Activated naive CD4-positive, alpha-beta T cell treated with Interleukin-2 at 50 U/mL for 16 hours (primary cell): ENCODE results near the gene CRABP1.

ENCODE experiments used
- DNase-seq: peaks from one replicate; pipeline ENCODE4 v3.0.0-alpha.2; 2020

The CRABP1 gene

DNA sequence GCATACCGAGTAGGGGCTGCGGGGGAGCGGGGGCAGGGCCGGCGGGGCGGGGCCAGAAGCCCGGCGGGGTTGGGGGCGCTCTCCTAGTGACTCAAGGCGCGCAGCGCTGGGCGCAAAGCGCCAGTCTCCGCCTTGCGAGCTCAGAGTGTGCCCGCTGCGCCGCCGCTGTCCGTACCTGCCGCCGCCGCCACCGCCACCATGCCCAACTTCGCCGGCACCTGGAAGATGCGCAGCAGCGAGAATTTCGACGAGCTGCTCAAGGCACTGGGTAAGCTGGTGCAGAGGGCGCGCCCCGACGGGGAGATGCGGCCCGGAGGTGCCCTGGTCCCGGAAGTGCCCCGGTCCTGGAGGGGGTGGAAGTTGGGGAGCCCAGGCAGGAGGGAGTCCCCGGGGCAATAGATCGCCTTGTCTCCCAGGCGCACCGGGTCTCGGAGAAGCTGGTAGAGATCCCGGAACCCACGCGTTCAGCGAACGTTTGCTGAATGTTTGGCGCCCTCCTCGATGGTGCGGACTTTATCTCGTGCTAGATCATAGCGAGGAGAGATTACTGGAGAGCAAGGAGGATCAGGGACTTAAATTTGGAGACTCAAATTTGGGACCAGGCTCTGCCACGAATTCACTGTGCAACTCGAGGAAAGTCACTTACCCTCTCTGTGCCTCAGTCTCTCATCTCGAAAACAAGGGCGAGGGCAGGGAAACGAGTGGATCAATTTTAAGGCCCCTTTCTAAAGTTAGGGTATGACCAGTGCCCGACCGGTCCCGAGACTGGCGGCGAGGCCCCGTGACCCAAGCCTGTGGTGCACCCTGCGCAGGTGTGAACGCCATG, at the start of gene CRABP1:
TSS of gene CRABP1 (plus strand) at position 123 of the 826 bp plus-strand sequence. CDS start at position 199, 76 bp downstream.
- no peak for DNase-seq

DNA sequence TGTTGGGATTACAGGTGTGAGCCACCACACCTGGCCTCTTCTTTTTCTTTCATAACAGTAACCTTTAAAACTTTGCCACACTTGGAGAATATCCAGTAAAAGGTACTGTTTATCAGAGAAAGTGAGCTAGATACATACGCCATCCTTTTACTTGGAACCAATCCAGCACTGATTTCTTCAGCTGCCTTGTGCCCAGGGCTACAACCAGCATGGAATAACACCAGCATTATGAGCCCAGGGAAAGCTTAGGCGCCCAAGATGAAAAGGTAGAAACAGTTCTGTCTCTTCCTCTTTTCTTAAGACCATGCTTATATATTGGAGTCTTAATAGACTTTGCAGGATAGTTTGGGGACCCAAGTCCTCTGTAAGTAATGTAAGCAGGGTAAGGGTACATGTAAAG, 49.1 kb upstream of the CRABP1 start:
- no peak for DNase-seq

DNA sequence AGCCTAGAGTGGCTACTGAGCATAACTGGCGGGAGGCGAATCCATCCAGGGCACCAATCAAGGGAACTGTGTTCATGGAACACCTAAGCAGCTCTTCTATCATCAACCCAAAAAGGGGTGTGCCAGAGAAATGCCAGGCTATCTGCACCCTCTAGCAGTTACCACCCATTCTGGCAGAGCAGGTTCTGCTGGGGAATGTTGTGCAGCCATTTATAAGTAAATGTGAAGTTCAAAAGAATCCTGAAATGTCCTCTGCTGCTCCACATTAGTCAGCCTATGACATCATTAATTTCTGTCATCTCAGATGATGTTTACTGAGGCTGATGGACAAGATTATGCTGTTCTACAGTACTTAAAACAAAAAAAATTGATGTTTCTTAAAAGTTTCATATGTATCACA, 48.5 kb upstream of the CRABP1 start:
- DNase-seq: no peak

DNA sequence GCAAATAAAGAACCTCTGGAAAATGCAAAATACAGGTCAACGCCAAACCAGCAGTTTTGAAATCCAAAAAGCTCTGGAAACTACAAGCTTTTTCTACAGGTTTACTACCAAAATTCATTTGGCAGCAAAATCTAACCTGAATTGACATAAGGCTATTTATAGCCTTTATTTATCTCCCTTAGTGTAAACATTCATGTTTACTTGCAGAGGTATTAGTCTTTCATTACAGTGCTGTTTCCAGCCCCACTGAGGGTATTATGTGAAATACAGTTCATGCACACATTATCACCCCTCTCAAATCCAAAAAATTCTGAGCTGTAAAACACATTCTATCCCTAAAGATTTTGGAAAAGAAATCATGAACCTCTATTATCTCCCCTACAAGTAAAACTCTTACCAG, 47.9 kb upstream of the CRABP1 start:
- DNase-seq: no peak

DNA sequence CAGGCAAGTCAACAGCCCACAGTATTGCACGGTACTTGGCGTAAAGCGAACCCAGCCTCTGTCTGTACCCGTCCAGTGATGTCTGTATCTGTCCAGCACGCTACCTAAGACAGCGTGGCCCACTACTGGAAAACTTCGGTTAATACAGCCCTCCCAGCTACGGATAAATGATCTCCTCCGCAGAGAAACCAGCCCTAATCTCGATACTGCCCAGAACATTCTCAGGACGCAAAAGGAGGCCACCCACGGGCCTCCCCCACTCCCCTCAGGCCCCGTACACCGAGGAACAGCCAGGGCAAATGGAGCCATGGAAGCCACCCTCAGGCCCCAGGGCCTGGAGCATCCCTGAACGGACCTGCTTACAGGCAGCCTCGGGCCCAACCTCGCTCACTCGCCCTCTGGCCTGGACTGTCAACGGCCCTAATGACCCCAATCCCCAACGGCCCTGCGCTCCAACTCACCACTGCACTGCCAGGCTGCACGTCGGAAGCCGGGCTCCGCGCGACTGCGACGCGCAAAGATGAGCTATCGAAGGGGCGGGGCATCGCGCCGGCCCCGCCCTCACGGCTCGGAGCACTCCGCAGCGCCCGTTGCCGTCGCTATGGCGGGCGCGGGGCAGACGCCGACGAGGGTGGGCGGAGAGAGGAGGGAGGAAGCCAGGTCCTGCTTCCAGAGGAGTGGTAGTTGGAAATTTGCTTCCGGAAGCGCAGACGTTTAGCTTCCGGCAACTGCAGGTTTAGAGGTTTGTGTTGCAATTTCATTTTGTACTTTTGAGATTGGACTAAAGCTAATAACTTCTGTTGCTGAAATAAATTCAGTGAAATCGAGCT, 40.8 kb upstream of the CRABP1 start, which contains the start of gene SKIC8:
TSS of gene SKIC8 (minus strand) at position 509 of the 830 bp plus-strand sequence. CDS start 3,923 bp downstream, outside the sequence.
- peak; percentile 91 for DNase-seq

DNA sequence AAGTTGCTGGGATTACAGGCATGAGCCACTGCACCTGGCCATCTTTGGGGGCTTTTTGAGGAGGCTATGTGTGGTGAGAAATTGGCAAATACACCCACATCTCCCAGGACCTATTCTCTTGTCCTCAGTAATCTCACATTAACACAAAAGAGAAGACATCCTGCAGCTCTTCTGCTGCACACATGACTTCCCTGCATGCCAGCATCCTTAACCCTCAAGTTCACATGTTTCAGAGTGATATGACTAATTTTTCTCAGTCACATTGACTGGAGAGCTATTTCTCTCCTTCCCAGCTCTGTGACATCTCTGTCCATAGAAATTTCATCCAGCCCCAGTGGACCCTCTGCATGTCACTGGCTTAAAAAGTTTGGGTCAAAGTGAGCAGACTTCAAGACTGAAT, 38.8 kb upstream of the CRABP1 start:
- no peak for DNase-seq

DNA sequence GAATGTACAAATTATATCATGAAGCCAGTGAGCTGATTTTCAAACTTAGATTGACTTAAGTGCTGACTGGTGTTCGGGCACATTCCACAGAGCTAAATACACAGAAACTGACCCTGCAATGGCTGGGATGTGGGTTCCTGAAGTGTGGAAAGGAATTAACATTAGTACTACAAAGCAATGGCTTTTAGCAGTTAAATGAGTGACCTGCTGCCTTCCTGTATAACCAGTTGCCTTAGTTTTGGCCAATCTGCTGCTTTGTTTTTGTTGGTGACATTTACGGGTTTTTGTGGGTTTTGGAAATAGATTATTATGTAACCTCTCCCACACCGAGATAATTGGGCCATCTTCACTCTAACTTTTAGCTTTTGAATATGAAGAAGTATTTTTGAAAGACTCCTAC, 38.3 kb upstream of the CRABP1 start:
- DNase-seq: no peak

DNA sequence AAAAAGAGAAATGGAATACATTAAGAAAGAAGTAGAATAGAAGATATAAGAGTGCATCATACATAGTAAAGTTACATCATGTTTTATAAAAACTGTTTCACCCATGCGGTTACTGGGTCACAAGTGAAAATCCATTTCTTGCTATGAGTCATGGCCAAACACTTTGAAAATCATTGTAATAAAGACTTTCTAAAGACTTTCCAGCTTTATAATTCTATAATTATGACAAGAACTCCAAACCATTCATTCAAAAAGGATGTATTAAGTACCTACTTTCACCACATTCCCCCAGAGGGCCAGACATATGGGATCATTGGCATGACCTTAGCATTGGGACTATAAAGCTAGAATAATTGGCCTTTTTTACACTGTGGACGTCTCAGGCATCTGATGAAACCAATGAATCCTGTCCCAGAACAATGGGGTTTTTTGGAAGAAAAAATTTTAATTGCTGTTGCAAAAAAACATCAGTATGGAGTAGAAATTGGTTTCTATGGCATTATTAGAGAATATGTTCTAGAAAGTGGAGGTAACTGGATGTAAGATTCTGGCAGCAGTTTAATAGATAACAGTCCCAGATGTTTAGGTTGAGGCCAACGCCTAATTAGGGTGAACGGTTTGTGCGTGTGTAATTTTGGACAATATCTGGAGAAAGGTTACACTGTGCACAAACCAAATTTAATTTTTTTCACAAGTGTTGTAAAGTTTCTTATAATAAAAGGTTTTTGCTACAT, 37.4 kb upstream of the CRABP1 start:
- DNase-seq: no peak

DNA sequence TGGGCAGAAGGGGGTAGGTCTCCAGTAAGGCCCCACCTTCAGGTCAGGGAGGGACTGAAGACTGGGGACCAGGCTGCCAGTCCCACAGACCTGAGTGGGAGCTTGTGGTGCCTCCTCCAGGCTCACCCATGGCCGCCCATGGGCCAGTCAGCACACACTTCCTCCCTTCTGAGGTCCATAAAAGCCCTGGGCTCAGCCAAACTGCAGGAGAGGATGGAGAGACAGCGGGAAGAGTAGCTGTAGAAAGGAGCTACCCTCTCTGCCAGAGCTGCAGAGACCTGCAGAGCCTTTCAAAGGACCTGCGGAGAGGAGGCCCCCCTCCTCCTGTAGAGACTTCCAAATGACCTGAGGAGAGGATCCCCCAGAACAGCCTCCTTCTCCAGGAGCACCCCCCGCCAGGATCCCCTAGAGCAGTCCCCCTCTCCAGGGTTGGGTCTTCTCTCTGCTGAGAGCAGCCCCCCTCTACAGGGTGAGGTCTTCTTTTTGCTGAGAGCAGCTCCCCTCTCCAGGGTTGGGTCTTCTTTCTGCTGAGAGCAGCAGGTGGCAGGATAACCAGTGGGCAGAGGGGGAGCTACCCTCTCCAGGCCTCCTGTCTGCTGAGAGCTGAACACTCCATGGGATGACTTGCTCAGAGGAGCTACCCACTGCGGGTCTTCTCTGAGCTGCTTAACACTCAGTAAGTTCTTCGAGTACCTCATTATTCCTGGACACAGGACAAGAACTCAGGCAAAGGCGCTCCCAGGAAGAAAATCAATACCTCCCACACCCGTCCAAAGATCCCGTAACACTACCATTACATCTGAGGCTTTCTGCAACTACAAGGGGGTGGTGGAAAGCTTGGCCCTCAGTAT, 35.7 kb upstream of the CRABP1 start:
- DNase-seq: no peak

DNA sequence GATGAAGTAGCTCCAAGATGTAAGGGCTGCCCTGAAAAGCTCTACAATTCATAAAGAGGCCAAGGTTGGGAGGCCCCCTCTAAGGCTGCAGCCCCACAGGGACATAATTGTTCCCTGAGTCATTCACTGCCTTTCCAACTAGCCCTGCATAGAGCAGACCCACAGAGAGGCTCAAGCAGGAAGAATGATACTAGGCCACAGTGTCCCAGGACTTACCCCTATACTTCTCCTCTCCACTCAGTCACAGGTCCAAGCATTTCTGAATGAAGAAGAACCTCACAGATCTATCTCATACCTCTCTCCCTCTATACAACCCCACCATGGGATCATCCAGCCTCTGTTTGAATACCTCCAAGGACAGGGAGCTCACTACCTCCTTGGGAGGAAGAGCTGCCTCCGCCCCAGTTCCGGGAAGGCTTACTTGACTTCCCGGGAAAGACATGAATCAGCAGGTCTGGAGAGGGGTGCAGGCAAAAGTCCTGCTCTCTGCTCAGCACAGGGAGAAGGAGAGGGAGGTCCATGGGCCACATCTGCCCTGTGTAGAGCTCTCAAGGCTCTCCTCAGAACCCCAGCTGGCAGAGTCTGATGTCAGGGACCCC, 33.9 kb upstream of the CRABP1 start:
- no peak for DNase-seq

DNA sequence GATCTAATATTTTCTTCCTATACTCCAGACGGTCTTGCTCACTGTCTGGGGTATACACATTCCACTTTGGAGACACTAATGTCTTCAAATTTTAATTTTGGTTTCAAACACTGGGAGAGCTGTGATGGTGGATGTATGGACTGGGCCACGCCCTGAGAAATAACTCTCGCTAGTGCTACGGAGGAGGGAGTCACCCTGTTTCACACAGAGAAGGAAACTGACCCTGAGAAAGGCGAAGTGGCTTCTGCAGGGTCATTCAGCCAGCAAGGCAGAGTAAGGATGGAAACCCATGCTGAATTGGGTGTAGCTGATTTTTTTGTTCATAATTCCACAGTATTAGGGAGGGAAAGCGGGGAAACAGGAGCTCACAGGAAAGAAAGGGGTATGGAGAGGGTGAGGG, 32.2 kb upstream of the CRABP1 start:
- no peak for DNase-seq

DNA sequence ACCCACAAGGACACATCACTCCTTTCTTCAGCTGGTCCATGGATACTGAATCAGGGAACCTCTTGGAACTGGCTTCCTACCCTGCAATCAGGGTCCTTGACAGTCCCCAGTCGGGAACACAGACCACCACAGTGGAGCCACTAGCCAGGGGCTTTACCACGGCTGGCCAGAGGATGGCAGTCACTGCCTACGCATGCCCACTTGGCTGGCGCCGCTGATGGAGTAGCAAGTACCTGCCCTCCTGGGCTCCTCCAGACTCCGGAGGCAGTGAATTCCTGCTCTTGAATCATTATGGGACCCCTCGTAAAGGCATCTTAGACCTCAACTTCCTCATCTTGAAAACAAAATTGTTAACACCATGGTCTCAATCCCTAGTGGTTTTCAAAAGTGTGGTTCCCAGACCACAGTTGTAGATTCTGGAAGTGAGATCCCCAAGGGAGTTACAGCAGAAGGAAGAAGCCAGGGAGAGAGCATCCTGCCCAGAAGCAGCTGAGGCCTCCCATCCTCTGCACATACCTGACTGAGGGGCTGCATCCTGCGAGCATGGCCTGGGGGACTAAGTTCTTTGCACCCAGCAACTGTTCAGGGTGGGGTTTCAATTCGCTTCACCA, 31.6 kb upstream of the CRABP1 start:
- DNase-seq: peak; percentile 42

DNA sequence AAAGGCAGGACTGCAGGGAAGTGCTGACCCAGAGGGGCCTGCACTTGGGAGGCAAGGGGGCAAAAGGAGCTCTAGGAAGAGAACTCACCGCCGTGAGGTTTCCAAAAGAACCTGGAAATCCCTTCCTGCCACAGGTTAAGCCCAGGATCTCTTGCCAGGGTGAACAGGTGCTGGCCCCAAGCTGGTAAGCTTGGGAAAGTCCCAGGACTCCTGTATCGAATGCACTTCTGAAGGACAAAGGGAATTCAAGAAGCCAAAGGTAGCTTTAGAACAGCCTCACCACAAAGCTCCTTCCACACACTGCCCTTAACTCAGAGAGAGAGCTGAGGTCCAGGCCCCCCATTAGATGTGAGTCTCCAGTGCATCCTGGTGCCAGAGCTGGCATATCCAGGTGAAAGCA, 28.9 kb upstream of the CRABP1 start:
- DNase-seq: no peak

DNA sequence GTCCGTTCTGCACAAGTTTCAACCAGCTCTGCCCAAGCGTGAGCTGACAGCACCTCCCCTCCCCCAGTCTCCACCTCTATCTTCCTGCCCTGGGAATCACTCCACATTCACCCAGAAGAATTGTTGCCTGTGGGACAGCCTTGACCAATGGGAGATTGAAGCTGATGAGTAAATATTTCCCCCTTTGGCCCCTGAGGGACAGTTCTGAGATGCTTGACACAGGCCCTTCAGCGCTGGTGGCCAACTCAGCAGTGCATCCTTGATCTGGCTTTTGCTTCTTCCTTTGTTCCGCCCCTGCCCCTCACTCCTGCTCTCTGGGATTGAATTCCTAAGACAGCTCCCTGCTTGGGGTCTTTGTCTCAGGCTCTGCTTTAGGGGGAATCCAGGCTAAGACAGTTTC, 27.6 kb upstream of the CRABP1 start:
- no peak for DNase-seq

DNA sequence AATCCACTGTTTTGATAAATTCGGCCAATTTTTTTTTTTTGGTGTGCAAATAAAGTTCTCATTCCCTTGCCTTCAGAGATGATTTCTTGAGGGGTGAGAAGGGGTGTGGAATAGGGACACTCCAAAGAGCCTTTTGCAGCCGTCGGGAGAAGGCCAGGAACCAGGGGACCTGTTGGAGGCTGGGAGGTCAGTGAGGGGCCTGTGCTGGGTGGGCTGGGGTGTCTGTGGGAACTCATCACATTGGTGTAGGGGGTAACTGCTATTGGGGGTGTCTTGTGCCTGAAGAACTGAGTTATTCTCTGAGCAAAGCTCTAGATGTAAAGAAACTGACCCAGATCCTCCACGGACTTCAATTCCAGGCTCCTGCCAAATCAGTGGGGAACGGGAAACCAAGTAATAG, 27.2 kb upstream of the CRABP1 start:
- no peak for DNase-seq

DNA sequence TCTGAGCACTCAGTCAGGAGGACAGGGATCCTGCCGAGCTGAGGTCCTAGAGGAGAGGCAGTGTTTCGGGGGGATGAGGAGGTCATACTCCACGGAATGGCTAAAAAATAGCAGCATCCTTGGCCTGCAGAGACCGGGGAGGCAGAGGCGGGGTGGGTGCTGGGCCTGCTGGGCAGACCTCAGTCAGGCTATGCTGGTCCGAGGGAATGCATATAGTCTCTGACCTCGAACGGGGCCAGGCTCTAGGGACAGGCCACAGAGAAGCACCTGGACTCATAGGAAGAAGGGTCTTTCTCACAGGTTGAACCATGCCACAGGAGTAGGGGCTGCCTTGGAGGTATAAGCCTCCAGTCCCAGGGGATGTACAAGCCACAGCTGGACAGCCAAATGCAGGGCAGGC, 26.8 kb upstream of the CRABP1 start:
- no peak for DNase-seq

DNA sequence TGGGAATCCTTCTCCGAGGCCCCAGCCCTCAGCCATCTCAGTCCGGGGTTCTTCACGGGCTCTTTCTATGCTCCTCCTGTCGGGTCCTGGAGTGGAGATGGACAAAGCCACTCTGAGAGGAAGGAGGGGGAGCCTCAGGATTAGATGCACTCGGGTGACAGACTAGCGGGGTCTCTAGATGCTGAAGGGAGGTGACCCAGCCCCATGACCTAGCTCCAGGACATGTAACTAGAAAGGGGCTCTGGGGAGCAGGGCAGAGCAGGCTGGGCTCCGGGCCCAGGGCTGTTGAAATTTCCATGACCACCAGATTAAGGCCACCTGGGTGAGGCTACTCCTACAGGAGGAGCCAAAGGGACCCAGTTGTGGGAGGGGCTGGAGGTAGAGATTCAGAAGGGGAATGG, 26.0 kb upstream of the CRABP1 start:
- DNase-seq: no peak

DNA sequence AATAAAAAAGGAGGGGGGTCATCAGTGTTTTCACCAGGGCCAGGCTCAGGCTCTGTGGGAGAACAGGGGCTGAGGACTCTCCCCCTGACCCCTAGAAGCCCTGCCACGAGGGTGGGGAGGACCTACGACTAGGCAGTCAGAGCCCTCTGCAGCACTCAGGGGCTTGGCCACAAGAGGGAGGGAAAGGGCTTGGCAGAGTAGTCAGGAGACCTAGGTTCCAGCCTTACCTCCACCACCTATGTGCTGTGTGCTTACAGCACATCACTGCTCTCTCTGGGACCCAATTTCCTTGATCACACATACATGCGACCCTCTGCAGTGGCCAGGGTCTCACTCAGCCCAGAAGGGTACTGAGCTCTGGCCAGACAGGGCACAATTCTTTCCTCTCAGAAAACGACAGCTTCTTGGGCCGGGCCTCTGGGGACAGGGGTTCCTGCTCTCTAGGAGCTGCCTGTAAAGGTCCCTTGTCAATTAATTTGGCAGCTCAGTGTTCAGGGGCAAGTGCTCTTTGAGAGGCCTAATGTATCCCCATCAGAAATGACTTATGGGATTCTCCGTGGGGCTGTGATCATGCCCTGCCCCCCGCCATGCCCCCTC, 24.4 kb upstream of the CRABP1 start:
- DNase-seq: no peak

DNA sequence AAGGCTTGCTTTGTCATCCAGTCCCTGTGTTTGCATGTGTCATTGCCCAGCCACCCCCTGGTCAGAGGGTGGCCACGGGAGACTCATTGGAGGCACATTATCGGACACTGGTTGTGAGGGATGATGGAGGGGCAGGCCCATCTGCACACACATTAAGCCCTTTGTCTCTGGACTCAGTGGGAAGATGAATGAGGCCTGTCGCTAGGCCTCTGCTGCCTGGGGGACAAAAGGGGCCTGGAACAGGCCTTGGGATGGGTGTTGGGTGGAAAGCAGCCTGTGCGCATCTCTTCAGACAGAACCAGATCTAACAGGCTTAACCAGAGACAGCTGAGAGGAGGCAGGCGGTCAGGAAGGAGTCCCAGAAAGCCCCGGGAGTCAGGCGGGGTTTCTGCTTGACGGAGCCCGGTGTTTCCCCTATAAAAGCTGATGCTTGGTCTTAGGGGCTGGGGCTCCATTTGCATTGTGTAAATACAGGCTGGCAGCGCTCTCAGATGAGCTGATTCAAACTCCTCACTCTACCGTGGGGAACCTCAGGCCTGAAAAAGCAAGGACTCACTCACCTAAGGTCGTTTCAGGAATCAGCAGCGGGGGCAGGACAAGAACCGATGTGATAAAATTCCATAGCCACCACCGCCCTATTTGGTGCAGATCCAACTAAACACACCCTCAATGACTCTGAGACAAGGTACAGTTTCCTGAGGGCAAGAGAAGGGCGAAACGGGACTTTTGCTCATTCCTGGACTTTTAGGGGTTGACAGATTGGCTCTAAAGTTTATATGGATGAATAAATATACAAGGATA, 23.7 kb upstream of the CRABP1 start:
- no peak for DNase-seq

DNA sequence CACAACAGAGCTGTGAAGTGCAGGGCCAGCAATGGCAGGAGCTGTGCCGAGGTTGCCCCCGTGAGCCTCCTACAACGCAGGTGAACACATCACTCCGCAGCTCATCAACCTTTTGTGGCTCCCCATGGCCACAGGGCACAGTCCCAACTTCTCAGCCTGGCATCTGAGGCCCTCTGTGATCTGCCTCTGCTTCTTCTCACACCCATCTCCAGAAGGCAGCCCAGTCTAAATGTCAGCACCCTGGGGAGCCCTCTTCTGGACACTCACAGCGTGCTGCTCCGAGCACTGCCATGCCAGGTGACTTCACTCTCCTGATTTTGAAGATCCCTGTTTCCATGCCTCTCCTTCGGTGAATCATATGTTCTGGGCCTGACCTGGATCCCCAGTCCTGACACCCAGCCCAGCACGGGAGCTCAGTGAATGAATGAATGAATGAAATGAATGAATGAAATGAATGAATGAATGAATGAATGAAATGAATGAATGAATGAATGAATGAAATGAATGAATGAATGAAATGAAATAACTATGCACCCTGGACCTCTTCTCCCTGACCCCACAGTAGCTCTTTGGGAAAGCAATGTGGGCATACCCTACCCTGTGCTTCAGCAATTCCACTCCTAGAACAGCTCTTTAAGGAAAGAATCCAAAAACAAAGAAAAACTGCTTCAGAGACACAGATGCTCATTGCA, 22.9 kb upstream of the CRABP1 start:
- no peak for DNase-seq
